ENCODE data around the gene TNIP2.

TNIP2 gene

GRCh38 chr4:2700031-2700430 lies 56.1 kb downstream of the TNIP2 start:
- DNase-seq = no peak
- Histone ChIP-seq H3K4me3 (ENCODE audit: low read depth, low read length) (no peak overlapping the region), H3K4me1 (no peaks in the 10 kb centered on the region), H3K27me3 (no peaks in the 10 kb centered on the region; the same call in 1 of the 2 replicates), H3K9me3 (no peaks in the 10 kb centered on the region), H3K36me3 (peaks cover 87% of the 10 kb centered on the region)
- TF ChIP-seq CTCF (IDR thresholded peaks at IDR 0.05; ENCODE audit: low read depth, low read length) = no peak

GRCh38 chr4:2699534-2699933 lies 56.6 kb downstream of the TNIP2 start:
- TF ChIP-seq CTCF (IDR thresholded peaks at IDR 0.05; ENCODE audit: low read depth, low read length) = no peak
- Histone ChIP-seq H3K4me1 (no peaks in the 10 kb centered on the region), H3K9me3 (no peaks in the 10 kb centered on the region), H3K27me3 (no peaks in the 10 kb centered on the region; the same call in 1 of the 2 replicates), H3K4me3 (ENCODE audit: low read depth, low read length) (no peak overlapping the region), H3K36me3 (peaks cover 90% of the 10 kb centered on the region)
- no peak for DNase-seq

- Histone ChIP-seq H3K9me3 (no peaks in the 10 kb centered on the region), H3K4me3 (ENCODE audit: low read depth, low read length) (no peak overlapping the region), H3K36me3 (peaks cover 88% of the 10 kb centered on the region), H3K4me1 (no peaks in the 10 kb centered on the region), H3K27me3 (no peaks in the 10 kb centered on the region; the same call in 1 of the 2 replicates)
- TF ChIP-seq CTCF (IDR thresholded peaks at IDR 0.05; ENCODE audit: low read depth, low read length) = no peak
- no peak for DNase-seq
Measured at GRCh38 chr4:2698951-2699505, 57.1 kb downstream of the TNIP2 start.

GRCh38 chr4:2698504-2698903 lies 57.6 kb downstream of the TNIP2 start:
- DNase-seq = no peak
- H3K9me3 ChIP-seq = no peaks in the 10 kb centered on the region
- no peaks in the 10 kb centered on the region for H3K4me1 ChIP-seq
- H3K36me3 ChIP-seq = peaks cover 88% of the 10 kb centered on the region
- H3K27me3 ChIP-seq = no peaks in the 10 kb centered on the region; the same call in 1 of the 2 replicates
- TF ChIP-seq CTCF (IDR thresholded peaks at IDR 0.05; ENCODE audit: low read depth, low read length) = no peak
- no peak overlapping the region for H3K4me3 ChIP-seq (ENCODE audit: low read depth, low read length)

- no peak for DNase-seq
- Histone ChIP-seq H3K9me3 (no peaks in the 10 kb centered on the region), H3K4me1 (no peaks in the 10 kb centered on the region), H3K36me3 (peaks cover 88% of the 10 kb centered on the region), H3K27me3 (no peaks in the 10 kb centered on the region; the same call in 1 of the 2 replicates), H3K4me3 (ENCODE audit: low read depth, low read length) (no peak overlapping the region)
- no peak for TF ChIP-seq CTCF (IDR thresholded peaks at IDR 0.05; ENCODE audit: low read depth, low read length)
Measured at GRCh38 chr4:2697995-2698414, 58.1 kb downstream of the TNIP2 start.

- DNase-seq = no peak
- peaks cover 85% of the 10 kb centered on the region for H3K36me3 ChIP-seq
Measured at GRCh38 chr4:2696423-2696822, 59.7 kb downstream of the TNIP2 start.

More at GRCh38 chr4:2696423-2696822, 59.7 kb downstream of the TNIP2 start:
- no peaks in the 10 kb centered on the region for H3K4me1 ChIP-seq
- TF ChIP-seq CTCF (IDR thresholded peaks at IDR 0.05; ENCODE audit: low read depth, low read length) = no peak
- no peak overlapping the region for H3K4me3 ChIP-seq (ENCODE audit: low read depth, low read length)
- H3K9me3 ChIP-seq = no peaks in the 10 kb centered on the region
- H3K27me3 ChIP-seq = no peaks in the 10 kb centered on the region; the same call in 1 of the 2 replicates

Measured in BE2C (cell line).